Measurements from ENCODE around the gene BEGAIN.
A peak's percentile ranks its signal among the peaks of the same experiment; 100 is the strongest.

BEGAIN gene

DNA sequence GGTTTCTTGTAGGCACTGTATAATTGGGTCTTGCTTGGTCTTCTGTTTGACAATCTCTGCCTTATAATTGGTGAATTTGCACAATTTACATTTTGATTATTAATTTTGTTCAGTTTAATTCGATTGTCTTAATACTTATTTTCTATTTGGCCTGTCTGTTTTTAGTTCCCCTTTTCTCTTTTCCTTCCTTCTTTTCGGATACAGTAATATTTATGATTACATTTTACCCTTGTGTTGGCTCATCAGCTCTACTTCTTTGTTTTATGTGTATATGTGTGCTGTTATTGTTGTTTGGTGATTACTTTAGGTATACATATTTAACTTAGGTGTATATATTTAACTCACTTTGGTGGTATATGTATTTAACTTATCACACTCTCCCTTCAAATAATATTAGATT lies 12.8 kb upstream of the BEGAIN start:
- DNase-seq = no peak

DNA sequence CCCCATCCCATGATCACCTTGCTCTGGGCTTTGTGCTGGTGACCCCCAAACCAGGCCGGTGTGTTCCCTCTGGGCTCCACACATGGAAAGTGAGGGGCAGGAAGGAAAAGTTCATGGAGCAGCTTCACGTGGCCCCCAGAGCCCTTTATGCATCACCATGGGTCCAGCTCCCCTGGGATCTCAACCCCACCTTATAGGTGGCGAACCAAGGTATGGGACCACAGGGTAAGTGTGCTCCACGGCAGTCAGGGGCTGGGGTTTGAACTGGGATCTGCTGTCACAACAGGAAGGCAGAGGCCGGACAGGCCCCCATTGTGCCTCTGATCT lies 7.4 kb upstream of the BEGAIN start:
- DNase-seq = no peak

DNA sequence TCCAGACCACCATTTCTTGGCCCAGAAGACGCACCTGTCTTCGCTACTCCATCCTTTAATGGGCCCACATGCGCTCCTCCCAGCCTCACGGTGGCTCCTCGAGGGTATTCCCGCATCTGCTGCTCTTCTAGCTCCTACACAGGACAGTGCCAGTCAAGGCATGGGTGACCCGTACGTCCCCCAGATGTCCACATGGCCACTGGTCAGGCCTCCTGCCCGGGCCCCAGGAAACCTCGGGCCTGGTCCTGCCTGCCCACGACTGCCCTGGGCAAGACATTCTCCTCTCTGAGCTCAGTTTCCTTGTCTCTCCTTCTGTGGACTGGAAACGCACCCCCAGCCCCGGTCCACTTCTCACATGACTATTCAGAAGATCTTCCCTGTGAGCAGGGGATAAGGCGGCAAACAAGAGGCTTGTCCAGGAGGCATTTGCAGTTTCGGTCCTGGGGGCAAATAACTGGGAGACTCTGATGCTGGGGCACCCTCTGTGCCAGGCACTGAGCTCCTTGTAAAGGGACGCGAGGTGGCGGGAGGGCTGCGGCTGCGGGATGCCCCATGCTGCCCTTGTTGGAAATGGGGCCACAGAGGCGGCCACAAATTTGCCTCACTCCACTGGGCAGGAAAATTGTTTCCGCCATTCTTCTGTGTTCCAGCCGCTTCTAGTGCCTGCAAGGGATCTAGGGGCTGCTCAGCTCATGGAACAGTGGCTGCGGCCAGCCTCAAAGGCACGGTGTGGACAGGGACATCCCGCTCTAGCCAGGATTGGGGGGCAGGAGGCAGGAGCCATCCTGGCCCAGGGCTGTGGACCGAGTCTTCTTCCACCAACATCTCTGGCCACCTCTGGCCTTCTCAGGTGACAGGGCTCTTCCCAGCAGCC lies 6.8 kb upstream of the BEGAIN start:
- DNase-seq = no peak

DNA sequence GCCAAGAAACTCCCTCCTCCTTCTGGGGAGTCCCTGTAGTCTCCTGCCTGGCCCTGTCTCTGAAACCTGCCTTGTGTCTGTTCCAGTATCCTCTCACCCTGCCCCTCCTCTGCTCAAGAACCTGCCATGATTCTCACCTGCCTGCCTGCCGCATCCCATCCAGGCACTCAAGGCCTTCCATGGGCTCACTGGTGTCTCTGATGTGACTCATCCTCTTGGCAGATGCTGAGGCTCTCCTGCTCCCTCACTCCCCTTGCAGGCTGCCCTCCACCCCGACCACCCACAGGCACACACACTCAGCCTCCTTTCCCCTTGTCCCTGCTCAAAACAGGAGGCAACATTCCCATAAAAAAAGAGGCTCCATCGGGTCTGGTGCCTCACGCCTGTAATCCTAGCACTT lies 5.8 kb upstream of the BEGAIN start:
- no peak for DNase-seq

DNA sequence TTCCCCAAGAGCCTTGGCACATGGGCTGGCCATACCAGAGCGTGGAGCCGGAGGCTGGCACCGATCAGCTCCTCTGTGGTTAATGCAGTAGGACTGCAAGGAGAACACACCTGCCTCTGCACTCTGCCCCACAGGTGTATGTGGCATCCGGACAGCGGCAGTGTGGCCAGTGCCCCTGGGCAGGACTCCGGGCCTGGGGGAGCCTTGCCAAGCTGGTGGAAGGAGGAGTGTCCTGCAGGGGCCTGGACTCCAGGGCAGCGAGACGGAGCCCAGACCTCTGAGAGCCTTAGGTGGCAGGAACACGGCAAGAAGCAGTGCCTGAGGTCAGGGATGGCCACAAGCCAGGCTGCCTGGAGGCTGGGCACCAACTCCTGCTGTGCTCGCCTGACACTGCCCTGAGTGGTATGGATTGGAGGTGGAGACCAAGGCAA lies 5.3 kb upstream of the BEGAIN start:
- DNase-seq = no peak

DNA sequence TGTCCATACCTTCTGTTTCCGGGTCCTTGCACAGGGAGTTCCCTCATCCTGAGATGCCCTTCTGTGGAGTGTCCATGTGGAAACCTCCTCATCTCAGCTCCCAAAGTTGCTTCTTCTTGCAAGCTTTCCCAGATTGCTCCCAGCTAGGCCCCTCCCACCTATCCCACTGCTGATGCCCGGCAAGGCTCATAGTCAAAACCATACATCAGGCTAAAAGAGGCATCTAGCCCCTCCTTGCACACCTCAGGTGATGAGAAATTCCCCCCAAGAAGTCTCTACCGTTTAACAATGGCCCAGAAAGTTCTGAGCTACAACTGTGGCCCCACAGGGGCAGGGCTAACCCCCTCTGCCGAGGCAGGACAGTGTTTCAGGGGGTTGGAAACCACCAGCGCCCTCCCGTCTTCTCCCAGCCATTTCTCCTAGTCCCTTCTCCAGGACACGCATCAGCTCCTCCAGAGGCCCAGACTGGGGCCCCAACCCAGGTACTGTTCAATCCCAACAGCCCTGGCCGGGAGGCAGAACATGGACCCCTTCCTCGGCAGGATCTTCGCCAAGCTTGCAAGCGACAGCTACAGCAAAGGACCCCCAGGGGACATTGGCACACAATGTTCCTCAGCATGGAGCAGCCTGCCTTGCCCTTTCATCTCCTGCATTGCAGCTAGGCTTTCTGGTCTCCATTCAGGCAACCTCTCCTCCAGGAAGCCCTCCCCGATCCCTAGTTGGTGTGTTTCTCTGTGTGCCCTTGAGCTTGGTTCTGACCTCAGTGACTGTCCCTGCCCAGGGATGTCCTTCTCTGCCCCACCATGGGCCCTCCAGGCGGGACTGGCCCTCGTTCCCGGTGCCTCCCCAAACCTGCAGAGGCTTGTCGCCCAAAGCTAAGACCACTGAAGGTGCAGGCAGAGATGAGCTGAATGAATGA lies 4.5 kb upstream of the BEGAIN start:
- DNase-seq = no peak

DNA sequence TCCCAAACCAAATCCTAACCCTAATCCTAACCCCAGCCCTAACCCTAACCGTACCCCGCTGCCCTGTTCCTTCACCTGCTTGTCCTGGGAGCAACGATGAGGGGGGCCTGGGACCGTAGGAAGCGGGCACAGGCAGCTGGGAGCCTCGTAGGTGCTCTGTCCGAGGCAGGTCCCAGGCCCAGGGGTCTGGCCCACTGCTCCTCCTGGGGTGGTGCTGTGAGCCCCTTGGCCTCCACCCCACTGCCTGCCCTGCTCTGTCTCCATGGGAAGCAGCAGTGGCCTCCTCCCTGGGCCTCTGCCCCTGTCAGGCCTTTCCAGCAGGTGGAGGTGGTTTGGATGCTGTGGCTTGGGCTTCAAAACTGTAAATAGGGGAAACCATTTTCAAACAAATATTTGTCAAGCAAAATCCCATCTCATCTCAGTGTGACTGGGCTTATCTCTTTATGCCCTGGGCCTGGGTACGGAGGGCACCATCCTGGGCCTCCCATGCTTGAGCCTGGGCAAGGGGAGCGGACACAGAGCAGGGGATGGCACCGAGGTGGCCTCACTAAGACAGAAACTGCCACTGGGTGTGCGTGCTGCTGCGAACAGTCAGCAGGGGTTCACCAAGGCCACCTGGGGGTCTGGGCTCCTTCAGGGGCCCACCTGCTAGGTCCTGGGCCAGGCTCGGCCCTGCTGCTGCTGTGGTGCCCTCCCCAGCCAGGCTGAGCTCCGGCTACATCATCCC lies 3.7 kb upstream of the BEGAIN start:
- no peak for DNase-seq

DNA sequence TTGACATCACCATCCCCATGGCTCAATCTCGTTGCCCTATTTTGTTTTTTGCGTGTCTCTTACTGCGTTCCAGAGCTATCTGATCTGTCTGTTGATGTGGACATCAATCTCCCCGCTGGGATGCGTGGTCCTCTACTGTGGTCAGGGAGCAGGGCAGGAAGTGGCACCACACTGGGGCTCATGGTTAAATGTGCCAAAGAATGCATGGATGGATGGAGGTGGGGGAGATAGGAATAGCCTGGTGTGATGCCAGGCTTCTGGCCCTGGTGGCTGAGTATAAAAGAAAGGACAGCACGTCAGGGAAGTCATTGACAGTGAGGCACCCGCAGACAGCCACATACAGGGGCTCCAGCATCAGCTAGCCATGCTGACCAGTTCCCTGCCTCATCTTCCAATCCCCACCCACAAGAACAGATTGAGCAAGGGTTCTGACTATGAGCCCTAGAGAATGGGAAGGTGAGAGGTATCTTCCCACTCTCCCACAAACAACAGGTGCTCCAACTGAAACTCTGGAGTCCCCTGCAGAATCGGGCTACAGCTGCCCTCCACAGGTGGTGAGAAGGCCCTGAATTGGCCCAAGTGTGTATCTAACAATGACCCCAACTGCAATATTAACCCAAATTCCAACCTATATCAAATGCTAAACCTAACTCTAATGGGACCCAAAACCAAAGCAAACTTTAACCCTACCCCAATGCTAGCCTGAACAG lies 2.7 kb upstream of the BEGAIN start:
- DNase-seq = no peak

DNA sequence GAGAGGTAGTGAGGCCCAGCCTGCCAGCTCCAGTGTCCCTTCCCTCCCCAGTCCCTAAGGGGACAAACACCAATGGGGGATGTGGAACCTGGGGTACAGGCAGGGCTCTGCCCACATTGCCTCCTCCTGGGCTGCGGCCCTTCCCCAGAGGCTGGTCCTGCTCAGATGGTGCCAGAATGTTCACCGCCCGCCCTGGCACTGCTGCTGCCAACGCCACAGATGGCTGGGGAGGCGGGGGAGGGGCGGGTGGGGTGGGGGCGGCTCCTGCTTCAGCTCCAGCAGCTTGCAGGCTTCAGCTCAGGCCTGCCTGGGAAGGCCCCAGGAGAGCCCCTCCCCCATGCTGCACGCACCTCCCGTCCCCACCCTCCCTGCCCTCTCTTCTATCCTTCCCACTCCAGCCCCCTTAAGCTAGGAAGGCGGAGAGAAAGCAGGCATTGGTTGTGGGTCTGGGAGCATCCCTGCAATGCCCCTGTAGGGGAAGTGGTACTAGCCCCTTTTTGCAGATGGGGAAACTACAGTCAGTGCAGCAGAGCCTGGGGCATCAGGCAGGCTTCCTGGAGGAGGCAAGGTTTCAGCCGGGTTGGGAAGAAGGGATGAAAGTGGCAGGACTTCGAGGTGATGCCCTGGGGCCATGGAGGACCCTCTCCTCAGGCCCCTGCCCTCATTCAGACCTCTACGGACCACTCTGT lies 2.0 kb upstream of the BEGAIN start:
- DNase-seq = no peak

DNA sequence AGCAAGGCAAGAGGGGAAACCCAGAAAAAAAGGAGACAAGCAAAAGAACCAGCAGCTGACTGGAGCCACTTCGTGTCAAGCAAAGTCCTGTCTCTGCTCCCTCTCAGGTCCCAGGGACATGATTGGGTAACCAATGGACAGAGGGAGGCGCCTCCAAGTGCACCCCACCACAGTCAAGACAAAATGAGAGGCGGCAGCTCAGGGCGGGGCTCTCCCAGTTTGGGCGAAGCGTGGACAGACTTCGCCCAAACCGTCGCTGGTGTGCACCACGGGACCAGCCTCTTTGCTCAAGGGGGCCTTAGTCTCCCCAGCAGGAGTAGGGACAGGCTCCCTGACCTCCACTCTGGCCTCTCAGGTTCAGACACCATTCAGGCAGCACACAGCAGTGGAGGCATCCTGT lies 1.5 kb upstream of the BEGAIN start:
- no peak for DNase-seq

DNA sequence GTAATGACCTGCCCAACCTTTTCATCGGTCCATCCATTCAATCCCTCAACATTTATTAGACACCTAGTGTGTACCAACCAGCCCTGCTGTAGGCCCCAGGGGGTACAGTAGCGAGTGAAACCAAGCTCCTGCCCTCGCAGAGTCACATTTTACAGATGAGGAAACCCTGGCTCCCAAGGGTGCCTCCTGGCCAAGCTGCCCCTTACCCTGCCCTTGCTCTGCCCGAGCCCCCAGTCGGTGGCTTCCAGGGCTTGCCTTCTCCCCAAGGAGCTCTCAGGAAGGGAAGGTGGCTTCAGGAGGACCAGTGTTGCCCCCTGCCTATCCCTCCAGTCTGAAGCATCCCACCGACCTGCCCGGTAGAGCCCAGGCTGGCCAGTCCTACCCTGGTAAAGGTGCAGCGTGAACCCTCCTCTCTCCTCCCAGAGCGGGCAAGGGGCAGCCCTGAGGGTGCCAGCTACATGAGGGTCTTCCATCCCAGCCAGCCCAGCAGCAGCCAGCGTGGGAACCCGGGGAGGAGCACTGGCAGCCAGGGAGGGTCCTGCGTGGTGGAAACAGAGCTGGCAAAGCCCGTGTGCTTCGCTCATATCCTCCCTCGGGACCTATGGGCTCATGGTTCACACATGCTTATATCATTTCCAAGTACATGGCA lies 670 bp upstream of the BEGAIN start:
- DNase-seq = no peak

DNA sequence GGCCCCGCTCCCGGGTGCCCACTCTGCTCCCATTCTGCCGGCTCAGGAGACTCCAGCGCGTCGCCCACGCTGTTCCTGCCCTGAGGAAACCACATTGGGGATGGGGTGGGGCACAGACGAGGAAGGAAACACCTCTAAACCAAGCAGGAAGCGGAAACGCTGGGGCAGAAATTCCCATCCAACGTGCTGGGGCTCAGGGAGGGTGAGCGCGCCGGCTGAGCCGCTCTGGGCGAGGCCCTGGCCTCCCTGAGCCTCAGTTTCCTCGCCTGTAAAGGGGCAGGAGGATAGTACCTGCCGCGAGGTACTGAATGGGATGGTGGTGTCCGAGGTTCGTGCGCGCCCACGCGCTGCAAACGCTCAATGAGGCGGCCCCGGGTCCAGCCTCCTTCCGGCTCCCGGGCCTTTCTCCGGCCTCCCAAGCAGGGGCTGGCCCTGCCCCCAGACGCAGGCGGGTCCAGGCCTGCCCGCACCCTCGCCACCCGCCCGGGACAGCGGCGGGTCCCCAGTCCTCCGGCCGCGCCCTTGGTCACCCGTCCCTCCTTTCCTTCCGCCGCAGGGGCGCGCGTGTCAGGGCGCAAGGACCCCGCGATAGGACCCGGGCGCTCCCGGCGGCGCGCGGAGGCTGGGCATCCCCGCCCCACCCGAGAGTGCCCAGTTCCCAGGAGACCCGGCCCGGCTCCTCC lies 673 bp downstream of the BEGAIN start:
- peak; percentile 63 for DNase-seq

DNA sequence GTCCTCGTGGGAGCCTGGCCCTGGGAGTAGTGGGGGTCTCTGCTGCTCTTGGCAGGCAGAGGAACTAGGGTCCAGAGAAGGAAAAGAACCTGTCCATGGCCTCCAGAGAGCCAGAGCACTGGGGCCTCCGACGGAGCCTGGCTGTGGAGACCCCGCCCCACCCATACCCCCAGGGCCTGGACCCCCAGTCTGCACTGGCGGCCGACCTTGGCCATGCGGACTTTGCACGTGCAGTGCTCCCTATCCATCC lies 1.1 kb downstream of the BEGAIN start:
- no peak for DNase-seq

DNA sequence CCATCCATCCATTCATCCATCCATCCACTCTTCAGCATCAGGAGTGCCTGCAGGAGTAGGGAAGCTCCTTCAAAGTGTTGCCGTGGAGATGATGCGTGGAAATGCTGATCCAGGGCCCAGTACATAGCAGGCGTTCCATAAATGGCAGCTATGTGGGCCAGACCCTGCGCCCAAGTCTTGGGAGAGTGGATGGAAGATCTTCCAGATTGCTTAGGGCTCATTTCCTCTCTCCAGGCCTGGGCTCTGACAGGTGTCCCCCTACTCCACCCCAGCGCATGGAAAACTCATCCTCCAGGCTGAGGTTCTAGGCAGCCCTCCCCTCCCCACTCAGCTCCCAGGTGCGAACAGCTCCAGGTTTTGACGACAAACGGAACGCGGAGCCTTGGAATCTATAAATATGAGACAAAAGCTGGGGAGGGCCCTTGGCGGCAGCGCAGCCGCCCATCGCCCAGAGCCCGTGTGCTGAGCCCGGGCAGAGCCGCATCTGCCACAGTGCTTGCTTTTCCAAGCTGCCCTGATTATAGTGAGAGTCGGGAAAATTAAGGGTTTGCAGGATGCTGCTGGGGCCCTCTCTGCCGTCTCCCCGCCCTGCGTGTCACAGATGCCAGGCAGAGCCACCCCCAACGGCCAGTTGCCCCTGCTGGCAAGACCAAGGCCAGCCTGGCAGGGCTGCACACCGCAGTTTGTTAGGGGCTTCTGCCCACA lies 1.6 kb downstream of the BEGAIN start:
- no peak for DNase-seq

DNA sequence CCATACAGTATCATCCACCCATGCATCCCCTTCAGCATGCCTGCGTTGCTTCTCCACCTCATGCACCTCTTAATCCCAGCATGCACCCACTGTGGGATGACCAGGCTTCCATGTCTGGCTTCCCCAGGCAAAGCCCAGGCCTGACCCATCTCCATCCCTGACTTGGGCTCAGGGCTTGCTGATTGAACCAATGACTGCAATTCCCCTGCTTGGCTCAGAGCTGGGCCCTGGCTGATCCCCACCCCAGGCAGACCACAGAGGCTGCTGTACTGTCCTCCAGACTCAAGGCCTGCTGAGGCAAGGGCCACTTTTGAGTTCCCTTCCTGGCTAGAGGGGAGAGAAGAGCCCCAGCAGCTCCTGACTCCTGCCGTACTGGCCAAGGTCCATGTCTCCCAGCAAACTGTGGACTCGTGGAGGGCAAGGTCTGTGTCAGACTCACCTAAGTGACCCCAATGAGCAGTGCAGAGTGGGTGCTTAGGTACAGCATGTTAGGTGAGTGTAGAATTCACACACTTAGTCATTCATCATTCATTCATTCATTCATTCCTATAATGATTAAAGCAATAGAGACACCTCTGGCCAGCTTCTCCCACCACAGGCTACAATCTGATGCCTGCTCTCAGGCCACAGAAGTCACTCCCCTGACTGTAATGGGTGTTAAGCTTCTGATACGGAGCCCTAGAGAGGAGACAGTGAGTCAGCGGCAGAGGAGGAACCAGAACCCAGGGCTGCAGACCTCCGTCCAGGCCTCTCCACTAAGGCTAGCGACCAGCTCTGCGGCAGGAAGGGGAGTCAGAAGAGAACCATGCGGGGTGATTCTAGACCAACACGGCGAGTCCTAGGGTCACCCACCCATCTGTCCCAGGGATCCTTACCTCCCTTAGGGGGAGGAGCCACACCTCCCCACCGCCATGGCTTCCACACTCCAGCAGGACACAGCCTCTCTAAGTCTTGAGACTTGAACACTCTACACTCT lies 2.9 kb downstream of the BEGAIN start:
- DNase-seq = no peak

DNA sequence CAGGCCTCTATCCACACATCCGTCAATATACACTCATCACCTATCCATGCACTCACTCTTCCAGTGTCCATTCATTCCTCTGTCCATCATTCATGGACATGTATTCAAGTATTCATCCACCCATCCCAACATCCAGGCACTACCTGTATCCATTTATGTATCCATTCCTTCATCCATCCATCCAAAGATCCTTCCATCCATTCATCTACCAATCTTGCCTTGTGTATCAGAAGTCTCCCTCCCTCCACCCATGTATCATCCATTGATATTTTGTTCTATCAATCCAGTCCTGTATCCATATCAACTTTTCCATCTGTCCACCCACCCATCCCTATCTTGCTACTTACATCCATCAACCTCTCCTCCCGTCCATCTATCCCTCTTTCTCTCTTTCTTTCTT lies 4.0 kb downstream of the BEGAIN start:
- DNase-seq = no peak

DNA sequence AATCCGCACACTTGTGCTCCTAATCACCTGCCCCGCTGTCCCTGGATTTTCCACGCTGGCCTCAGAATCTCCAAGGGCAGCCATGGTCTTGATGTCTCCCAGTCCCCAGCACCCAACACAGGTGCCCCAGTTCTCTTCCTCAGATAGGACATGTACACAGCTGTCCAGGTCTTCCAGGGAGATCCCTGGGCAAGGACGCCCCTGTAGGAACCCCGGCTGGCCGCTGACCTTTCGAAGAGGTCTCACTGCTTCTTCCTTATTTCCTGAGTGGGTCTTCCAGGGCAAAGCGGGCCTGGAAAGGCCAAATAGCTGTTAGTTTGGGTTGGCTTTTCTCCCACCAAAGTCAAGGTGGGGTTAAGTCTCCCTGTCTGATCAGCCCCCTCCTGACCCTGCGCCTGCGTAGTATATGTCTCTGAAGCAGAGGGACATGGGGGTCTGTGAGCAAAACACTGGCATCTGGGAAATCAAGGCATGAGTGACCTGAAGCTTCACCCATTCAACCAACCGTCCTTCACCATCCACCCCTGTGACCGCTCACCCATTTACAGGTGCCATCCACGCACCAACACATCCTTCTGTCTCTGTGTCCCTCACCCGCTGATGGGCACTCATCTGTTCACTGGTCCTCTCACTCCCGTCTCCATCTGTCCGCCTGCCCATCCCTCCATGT lies 4.6 kb downstream of the BEGAIN start:
- no peak for DNase-seq

DNA sequence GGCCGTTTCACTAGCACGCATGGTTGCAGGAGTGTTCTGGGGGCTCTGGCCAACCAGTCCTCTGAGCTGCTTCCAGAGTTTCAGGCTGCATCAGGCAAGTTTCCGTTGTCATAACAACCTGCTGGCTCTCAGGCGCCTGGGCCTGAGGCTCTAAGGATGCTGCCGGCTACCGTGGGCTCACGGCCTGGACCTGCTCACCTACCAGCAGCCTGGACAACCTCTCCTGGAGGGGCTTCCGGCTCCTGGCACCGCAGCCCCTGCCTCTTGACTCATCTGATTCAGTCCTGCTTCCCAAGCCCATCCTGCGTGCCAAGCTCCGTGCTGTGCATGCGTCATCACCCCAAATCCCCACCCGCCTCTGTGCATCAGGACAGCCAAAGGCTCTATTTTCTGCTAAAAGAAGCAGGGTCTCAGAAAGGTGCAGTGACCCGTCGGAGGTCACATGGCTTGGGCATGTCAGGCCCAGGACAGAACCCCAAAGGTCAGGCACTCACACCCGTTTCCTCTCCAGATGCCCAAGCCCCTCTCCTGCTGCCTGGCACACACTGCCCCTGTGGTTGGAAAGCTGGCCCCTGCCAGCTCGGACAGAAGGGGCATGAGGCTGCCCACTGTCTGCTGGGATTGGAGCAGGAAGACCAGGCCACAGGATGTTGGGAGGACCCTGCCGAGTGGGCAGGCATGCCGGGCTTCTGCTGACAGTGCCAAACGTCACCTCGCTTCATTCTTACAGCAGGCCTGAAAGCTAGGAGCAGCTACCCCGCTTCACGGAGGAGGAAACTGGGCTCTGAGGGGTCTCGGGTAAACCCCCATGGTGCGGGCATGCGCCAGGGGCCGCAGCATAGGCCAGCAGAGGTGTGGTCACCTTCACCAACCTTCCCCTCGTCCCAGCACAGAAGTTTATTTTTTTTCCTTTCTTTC lies 5.7 kb downstream of the BEGAIN start:
- no peak for DNase-seq

All from COR-L47 (cell line).